ENCODE measurements around the gene RELN. TPM values are rescaled to one million over a fixed set of nuclear protein-coding genes. Genes with fewer than 3 reads are reported as not detected.
"Not testable (repeated sequence)": the region's sequence is repeated elsewhere in the genome, so short reads cannot be mapped to it uniquely, and the experiment has no call there.

Gene RELN
- total RNA-seq, 1 experiment from 2014 or later: not detected

GRCh38 chr7:103854611-103855010, 134.8 kb downstream of the RELN start:
- no peak for DNase-seq (ENCODE audit: low read depth)

- DNase-seq (ENCODE audit: low read depth): peak; percentile 25
Measured at GRCh38 chr7:103851357-103851756, 138.1 kb downstream of the RELN start.

- no peak for DNase-seq (ENCODE audit: low read depth)
Measured at GRCh38 chr7:103843689-103844480, 145.6 kb downstream of the RELN start.

- no peak for DNase-seq (ENCODE audit: low read depth)
Measured at GRCh38 chr7:103833401-103833800, 156.1 kb downstream of the RELN start.

GRCh38 chr7:103832438-103832837, 157.0 kb downstream of the RELN start:
- no peak for DNase-seq (ENCODE audit: low read depth)

- DNase-seq (ENCODE audit: low read depth): no peak
Measured at GRCh38 chr7:103824251-103824650, 165.2 kb downstream of the RELN start.

- no peak for DNase-seq (ENCODE audit: low read depth)
Measured at GRCh38 chr7:103823084-103823483, 166.4 kb downstream of the RELN start.

- DNase-seq (ENCODE audit: low read depth): no peak
Measured at GRCh38 chr7:103821092-103821491, 168.4 kb downstream of the RELN start.

- not testable (repeated sequence) for DNase-seq (ENCODE audit: low read depth)
Measured at GRCh38 chr7:103815972-103816371, 173.5 kb downstream of the RELN start.

- no peak for DNase-seq (ENCODE audit: low read depth)
Measured at GRCh38 chr7:103813970-103814369, 175.5 kb downstream of the RELN start.

- DNase-seq (ENCODE audit: low read depth): no peak
Measured at GRCh38 chr7:103811997-103812396, 177.5 kb downstream of the RELN start.

- DNase-seq (ENCODE audit: low read depth): no peak
Measured at GRCh38 chr7:103811290-103811689, 178.2 kb downstream of the RELN start.

- DNase-seq (ENCODE audit: low read depth): no peak
Measured at GRCh38 chr7:103810112-103810744, 179.2 kb downstream of the RELN start.

- no peak for DNase-seq (ENCODE audit: low read depth)
Measured at GRCh38 chr7:103809229-103809994, 180.0 kb downstream of the RELN start.

GRCh38 chr7:103805346-103805745, 184.1 kb downstream of the RELN start:
- DNase-seq (ENCODE audit: low read depth): no peak

- no peak for DNase-seq (ENCODE audit: low read depth)
Measured at GRCh38 chr7:103803631-103804030, 185.8 kb downstream of the RELN start.

GRCh38 chr7:103799298-103799697, 190.2 kb downstream of the RELN start:
- no peak for DNase-seq (ENCODE audit: low read depth)

GRCh38 chr7:103797647-103798307, 191.7 kb downstream of the RELN start:
- DNase-seq (ENCODE audit: low read depth): no peak

GRCh38 chr7:103796327-103796962, 193.0 kb downstream of the RELN start:
- DNase-seq (ENCODE audit: low read depth): no peak

GRCh38 chr7:103795787-103796186, 193.7 kb downstream of the RELN start:
- no peak for DNase-seq (ENCODE audit: low read depth)

GRCh38 chr7:103795107-103795506, 194.4 kb downstream of the RELN start:
- no peak for DNase-seq (ENCODE audit: low read depth)

GRCh38 chr7:103794424-103794823, 195.0 kb downstream of the RELN start:
- no peak for DNase-seq (ENCODE audit: low read depth)
